ENCODE data around the gene OSER1.
"Not testable (repeated sequence)": the region's sequence is repeated elsewhere in the genome, so short reads cannot be mapped to it uniquely, and the experiment has no call there.

GRCh38 chr20:44190197-44190852, 20.2 kb downstream of the OSER1 start:
- TF ChIP-seq CTCF (IDR thresholded peaks at IDR 0.05; ENCODE audit: poor library complexity) = peak; percentile 89
- not testable (repeated sequence) for TF ChIP-seq EZH2 (IDR thresholded peaks at IDR 0.05; ENCODE audit: borderline replicate concordance); EZH2phosphoT487 (IDR thresholded peaks at IDR 0.05; ENCODE audit: low read depth, severe bottlenecking, unreplicated experiment)
